Measurements from ENCODE around the gene ABCB4. TPM values are rescaled to one million over a fixed set of nuclear protein-coding genes. Genes with fewer than 3 reads are reported as not detected.
"Not testable (repeated sequence)": the region's sequence is repeated elsewhere in the genome, so short reads cannot be mapped to it uniquely, and the experiment has no call there.

ABCB4 gene
- total RNA-seq, 1 donor from 2014 or later: not detected

DNA sequence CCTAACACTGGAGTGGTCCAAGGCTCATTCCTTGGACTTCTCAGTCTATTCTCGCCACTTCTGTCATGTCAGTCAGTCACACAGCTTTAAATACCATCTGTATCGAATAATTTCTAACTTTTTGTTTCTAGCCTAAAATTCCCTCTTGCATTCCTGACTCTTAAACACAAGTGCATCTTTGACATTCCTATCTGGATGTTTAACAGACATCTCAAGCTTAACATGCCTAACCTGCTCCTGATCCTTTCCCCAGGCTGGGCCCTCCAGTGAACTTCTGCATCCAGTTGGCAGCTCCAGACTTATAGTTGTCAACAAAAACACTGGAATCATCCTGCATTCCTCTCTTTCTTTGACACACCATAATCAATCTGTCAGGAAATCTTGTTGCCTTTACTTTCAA lies 4.5 kb upstream of the ABCB4 start:
- intact Hi-C loops (cut with micrococcal nuclease): no loop called here

DNA sequence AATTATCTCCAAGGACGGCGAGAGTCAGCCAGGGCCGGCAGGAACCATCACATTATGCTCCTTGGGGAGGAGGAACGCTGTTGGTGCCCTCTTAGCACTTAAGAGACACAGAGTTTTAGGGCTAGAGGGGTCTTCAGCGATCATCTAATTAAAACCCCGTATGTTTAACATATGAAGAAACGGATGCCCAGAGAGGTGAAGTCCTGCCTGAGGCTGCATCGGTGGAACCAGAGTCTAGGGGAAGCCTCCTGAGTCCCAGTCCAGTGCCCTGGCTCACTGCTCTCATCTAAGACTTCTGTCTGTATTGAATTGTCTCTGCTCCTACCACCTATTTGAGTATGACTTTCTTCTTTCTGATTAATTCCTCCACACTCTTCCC lies 688 bp upstream of the ABCB4 start:
- intact Hi-C loops (cut with micrococcal nuclease): no loop called here

DNA sequence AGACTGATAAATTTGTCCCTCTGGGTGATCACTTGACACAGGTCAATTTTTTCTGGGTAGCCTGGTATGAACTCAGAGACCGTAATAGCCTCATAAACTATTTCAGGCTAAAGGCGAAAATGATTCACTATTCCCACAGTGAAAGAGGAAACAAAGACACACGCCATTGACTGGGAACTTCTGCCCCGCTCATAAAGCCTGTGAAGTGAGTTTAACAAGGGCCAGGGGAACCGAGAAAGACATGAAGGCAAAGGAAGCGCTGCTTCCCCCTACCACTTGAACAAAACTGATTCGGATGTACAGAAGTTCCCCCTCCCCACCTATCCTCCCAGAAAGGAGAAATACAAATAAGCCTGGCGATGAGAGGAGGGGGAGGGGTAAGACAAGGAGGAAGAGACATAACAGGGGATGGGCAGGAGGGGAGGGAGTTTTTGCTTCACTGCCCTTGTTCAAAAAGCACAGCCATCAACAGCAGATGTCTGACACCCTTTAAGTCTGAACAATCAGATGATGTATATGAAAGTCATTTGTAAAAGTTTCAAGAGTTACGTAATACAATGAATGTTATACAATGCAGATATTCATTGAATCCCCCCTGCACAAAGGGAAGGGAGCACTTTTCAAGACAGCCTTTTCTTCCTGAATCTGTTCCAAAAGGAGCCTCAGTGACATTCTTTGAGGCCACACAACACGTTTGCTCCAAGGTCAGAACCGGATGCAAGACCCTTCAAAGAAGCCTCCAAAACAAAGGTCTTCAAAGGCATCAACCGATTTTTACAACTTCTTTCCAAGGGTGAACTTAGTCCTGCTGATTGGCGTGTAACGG lies 734 bp downstream of the ABCB4 start:
- intact Hi-C loops (cut with micrococcal nuclease): no loop called here

DNA sequence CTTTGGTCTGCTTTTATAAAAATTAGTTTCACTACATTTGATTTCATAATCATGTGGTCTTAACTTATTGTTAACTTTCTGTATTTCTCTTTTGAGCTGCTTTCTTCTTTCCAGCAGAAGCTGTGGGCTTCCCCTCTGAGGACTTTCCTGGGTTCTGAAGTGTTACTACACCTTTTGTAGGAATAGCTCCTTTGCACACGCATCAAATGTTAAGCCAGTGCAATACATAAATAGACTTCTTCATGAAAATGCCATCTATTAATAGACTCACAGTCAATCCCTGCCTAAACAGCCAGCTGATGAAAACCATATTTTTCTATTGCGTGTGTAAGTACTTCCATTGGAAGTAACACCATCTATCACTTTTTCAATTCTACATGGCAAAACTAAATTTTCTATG lies 1.5 kb downstream of the ABCB4 start:
- intact Hi-C loops (cut with micrococcal nuclease): no loop called here

DNA sequence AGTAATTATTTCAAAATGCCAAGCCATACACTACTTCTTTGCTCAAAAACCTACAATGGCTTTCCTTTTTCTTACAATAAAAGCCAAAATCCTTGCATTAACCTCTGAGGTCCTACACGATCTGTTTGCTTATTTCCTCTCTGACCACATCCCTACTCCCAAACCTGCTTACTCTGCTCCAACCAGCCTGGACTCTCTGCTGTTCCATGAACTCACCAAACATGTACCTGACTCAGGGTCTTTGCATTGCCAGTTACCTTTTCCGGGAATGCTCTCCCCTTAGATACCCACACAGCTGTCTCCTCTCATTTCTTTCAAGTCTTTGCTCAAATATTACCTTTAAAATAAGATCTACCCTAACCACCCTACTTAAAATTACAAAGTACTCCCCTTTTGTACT lies 2.3 kb downstream of the ABCB4 start:
- intact Hi-C loops (cut with micrococcal nuclease): no loop called here

DNA sequence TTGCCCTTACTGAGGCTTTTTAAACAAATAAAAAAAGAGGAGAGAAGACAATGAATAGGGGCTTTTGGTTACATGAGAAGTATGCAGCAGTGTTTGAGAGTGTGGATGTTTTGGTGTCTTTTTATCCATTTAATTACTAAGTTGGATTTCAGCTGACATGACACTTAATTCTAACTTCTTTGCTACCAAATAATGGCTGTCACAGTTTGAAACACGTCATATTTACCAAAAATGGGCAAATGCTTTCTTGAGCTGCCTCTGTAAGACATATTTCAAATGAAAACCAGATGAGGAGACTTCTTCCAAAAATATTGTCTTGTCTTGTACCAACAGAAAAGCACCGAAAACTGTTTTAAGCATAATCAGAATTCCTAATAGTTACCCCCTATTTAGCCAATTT lies 4.0 kb downstream of the ABCB4 start:
- intact Hi-C loops (cut with micrococcal nuclease): no loop called here

DNA sequence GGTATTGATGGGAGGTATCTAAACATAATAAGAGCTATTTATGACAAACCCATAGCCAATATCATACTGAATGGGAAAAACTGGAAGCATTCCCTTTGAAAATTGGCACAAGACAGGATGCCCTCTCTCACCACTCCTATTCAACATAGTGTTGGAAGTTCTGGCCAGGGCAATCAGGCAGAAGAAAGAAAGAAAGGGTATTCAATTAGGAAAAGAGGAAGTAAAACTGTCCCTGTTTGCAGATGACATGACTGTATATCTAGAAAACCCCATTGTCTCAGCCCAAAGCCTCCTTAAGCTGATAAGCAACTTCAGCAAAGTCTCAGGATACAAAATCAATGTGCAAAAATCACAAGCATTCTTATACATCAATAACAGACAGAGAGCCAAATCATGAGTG lies 6.3 kb downstream of the ABCB4 start:
- intact Hi-C loops (cut with micrococcal nuclease): not testable (repeated sequence)

DNA sequence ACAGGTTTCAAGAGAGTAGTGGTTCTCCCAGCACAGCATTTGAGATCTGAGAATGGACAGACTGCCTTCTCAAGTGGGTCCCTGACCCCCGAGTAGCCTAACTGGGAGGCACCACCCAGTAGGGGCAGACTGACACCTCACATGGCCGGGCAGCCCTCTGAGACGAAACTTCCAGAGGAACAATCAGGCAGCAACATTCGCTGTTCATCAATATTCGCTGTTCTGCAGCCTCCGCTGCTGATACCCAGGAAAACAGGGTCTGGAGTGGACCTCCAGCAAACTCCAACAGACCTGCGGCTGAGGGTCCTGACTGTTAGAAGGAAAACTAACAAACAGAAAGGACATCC lies 10.0 kb downstream of the ABCB4 start:
- intact Hi-C loops (cut with micrococcal nuclease): not testable (repeated sequence)

DNA sequence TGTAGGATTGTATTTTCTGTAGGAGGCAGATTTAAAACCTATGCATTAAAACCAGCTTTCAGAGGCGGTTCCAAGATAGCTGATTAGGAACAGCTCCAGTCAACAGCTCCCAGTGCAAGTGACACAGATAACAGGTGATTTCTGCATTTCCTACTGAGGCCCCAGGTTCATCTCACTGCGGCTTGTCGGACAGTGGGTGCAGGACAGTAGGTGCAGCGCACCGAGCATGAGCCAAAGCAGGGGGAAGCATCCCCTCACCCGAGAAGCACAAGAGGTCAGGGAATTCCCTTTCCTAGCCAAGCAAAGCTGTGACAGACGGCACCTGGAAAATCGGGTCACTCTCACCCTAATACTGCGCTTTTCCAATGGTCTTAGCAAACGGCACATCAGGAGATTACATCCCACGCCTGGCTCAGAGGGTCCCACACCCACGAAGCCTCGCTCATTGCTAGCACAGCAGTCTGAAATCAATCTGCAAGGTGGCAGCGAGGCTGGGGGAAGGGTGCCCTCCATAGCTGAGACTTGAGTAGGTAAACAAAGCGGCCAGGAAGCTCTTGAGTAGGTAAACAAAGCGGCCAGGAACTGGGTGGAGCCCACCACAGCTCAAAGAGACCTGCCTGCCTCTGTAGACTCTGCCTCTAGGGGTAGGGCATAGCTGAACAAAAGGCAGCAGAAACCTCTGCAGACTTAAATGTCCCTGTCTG lies 10.5 kb downstream of the ABCB4 start:
- intact Hi-C loops (cut with micrococcal nuclease): not testable (repeated sequence)

DNA sequence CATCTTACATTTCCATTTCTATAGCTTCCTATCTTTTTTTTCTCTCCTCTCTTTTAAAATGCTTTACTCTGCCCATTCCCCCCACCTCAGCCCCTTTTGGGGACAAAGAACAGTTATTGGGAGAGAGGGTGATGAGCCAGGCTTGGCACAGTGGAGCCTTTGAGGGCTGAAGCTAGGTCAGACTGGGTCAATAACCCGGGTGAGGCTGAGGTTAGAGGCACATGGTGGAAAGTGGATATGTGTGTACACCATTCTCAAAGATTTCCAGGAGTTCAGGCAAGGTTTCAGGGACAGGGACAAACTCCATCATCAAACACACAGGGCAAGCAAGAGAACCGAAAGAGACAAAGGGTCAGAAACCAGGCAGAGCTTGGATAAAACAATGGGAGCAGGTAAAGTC lies 11.5 kb downstream of the ABCB4 start:
- intact Hi-C loops (cut with micrococcal nuclease): no loop called here

DNA sequence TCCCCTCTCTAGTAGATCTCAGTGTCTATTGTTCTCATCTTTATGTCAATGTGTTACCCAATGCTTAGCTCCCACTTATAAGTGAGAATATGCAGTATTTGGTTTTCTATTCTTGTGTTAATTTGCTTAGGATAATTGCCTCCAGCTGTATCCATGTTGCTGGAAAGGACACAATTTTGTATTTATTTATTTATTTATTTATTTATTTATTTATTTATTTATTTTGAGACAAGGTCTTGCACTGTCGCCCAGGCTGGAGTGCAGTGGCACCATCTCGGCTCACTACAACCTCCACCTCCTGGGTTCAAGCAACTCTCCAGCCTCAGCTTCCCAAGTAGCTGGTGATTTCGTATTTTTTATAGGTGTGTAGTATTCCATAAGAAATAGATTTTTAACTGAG lies 15.0 kb downstream of the ABCB4 start:
- intact Hi-C loops (cut with micrococcal nuclease): not testable (repeated sequence)

DNA sequence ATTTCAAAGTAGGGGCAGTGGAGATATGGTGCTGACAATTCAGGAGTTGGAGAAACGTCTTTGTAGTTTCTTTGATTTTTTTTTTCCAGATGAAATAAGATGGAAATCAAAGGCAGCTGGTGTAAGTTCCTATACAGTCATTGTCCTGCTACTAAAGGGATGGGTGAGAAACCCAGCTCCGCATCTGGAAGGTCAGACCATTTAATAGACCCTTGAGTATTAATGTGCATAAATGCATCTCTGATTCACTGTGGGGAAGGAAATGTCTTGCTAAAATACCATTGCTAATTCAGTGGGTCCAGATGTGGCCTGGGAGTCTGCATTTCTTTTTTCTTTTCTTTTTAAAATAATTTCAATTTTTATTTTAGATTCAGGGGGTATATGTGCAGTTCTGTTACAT lies 15.5 kb downstream of the ABCB4 start:
- intact Hi-C loops (cut with micrococcal nuclease): no loop called here

DNA sequence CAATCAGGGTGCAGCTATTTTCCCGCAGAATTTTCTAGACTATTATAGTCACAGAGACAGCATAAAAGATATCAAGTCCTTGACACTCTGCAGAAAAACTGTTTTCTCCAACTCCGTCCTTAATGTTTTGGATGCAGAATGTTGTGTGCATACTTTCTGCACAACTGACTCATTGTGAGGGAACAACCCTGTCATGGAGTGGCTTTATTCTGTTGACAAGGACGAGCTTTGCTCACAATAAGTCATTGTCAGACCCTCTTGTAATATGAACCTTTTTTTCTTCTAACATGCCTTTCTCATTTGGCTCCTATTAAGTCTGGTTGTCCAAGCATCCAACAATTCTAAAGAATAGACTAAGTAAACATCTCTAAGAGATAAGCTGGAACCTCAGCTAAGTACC lies 17.3 kb downstream of the ABCB4 start:
- intact Hi-C loops (cut with micrococcal nuclease): no loop called here

DNA sequence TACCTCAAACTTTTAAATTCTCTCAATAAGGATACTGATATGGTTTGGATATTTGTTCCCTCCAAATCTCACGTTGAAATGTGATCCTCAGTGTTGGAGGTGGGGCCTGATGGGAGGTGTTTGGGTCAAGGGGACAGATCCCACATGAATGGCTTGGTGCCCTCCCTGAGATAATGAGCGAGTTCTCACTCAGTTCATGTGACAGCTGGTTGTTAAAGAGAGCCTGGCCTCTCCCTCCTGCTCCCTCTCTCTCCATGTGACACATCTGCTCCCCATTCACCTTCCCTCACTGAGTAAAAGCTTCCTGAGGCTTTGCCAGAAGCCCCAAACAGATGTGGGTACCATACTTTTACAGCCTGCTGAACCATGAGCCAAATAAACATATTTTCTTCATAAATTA lies 19.2 kb downstream of the ABCB4 start:
- intact Hi-C loops (cut with micrococcal nuclease): no loop called here

DNA sequence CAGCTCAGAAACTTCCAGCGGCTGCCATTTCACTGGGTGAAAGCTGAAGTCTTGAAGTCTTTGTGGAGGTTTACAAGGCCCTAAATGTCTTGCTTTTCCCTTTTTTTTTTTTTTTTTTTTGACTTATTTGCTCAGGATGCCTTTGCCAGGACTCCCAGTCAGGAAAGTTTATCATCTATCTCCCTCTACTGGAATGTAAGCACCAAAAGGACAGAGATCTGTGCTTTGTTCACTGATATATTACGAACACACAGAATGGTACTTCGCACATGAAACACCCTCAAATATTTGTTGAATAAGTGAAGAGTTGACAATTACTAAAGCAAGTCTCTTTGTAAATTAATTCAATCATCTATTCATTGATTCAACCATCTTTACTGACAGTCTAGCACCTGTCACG lies 23.2 kb downstream of the ABCB4 start:
- intact Hi-C loops (cut with micrococcal nuclease): no loop called here

DNA sequence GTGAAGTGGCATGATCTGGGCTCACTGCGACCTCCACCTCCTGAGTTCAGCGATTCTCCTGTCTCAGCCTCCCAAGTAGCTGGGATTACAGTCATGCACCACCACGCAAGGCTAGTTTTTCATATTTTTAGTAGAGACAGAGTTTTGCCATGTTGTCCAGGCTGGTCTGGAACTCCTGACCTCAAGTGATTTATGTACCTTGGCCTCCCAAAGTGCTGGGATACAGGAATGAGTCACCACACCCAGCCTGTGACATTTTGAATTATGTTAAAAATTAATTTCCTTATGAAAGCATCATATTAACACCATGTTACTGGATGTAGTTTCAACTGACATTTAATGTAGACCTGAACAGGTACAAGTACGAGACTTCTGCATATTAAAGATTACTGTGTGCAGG lies 24.3 kb downstream of the ABCB4 start:
- intact Hi-C loops (cut with micrococcal nuclease): no loop called here

DNA sequence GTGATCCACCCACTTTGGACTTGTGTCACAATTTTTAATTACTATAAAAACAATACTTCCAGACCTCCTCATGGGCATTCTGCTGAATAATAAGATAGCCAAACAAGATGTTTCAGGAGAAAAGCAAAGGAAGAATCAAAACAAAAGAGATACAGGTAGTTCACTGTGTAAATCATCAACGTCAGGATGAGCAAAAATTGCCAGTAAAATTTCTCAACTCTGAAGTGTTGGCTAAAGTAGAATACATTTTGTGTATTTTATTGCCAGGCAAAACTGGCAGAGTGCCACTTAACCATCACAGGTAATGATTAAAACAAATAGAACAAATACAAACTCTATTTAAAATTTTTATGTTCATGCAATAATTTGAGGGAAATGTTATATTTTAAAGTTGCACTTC lies 24.8 kb downstream of the ABCB4 start:
- intact Hi-C loops (cut with micrococcal nuclease): no loop called here

DNA sequence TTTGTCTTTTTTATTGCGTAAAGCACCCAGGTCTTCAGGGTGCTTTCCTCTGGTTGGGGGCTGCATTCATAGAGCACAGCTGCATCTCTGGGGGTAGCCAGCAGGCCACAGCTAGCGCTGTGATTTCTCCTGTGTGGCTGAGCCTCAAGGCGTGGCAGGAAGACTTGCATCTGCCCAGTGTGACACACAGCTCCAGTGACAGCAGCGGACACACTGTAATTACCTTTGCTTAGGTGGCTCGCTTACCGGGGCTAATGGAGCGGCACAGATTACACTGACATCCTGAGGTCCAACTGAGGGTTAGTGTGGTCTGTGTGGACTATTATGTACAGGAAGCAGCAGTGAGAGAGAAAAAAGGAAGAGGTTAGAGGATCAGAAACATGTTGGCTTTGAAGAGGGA lies 27.1 kb downstream of the ABCB4 start:
- intact Hi-C loops (cut with micrococcal nuclease): no loop called here

DNA sequence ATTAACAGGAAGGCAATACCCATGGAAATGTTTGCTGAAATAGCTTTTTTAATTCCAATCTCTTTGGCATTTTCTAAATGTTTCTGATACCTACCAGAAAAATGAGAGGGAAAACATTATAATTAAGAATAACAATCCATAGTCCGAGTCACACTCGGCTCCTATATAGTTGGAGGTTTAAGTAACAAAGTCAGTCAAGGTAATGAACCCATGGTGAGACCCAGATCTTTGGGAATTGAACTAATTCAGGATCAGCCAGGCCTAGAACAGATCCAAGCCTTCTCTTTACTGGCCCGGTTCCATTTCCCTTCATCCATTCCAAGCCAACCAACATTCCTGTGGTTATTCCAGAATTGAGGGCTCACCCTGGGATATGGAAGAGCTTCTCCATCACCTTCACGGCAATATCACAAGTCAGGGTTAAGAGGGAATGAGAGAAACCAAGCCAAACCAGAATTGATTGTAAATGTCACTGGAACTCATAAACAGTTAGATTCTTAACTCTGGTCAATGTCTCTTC lies 28.3 kb downstream of the ABCB4 start:
- intact Hi-C loops (cut with micrococcal nuclease): no loop called here

DNA sequence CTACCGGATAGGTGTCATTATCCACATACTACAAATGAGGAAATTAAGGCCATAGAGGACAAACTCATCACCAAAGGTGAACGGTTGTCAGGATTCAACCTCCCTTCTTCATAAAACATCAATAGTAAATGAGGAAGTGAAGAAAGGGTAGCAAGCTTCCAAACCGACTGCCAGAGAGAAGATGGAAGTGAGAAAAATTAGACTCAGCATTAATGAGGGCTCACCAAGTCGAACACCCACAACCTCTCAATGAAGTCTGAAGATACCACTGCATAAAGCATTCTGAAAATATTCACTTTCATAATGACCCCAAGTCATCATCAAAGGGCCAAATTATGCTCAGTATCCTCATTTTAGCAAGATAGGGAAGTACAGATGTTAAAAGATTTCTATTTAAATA lies 29.6 kb downstream of the ABCB4 start:
- intact Hi-C loops (cut with micrococcal nuclease): no loop called here

DNA sequence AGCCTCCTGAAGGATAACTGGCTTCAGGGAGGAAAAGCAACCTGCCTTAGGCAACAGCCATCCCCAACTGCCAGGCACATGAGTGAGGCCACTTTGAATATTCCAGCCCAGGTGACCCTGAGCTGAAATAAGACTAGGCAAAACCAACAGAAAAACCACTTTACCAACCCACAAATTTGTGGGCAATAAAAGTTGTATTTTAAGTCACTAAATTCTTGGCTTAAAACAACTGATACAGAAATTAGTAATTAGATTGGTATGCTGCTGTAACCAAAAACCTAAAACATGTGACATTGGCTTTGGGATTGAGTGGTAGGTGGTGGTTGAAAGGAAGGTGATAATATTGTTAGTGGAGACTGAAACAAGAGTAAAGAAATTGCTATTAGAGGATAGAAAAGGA lies 39.9 kb downstream of the ABCB4 start:
- intact Hi-C loops (cut with micrococcal nuclease): no loop called here

DNA sequence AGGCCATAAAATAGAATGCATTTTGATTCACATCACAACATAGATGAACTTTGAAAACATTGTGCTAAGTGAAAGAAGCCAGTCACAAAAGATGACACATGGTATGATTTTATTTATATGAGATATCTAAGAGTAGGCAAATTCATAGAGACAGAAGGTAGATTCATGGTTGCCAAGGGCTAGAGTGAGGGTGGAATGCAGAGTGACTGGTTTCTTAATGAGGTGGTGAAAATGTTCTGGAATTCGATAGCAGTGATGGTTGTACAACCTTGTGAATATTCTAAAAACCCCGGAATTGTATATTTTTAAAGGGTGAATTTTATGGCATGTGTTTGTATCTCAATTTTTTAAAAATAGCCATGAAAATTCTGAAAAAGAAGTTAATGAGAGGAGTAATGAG lies 42.9 kb downstream of the ABCB4 start:
- intact Hi-C loops (cut with micrococcal nuclease): no loop called here

DNA sequence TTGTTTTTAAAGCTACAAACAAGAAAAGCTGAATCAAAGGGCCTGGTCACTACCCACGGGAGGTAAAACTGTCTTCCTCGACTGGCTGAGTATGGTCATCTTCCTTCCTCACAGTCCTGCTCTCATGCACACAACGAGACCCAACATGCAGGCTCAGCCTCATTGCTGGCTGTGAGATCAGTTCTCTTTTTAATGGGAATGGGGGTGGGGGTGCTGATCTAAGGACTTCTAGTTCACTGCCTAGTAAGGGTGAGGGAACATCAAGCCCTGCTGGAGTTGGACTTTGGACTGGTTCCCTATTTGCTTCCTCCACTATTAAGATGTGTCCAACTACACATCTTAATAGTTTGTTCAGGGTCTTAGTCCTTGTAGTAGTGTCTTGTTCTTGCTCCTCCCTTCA lies 48.2 kb downstream of the ABCB4 start:
- intact Hi-C loops (cut with micrococcal nuclease): no loop called here

All from T-helper 1 cell treated with Interleukin-12 subunit alpha and Interleukin-12 subunit beta and Interleukin-4 antibody, amounts not matched to agents 30 ng/mL and 1 ng/mL, for 36 hours (primary cell).